CD4-positive, alpha-beta T cell treated with Interleukin-17A for 1 hour (primary cell): Measurements from ENCODE around the gene ZNF12.
"Not testable (repeated sequence)": the region's sequence is repeated elsewhere in the genome, so short reads cannot be mapped to it uniquely, and the experiment has no call there.

Source experiments
- DNase-seq: peaks from one replicate; pipeline ENCODE4 v3.0.0-alpha.2; 2020

The ZNF12 gene

GRCh38 chr7:6706666-6707407 lies at the start of gene ZNF12:
Gene ZNF12, minus strand, starts transcription at chr7:6706947. Its CDS starts 1,774 bp downstream, at chr7:6705173.
- peak; percentile 96 for DNase-seq

GRCh38 chr7:6753964-6754363 lies 47.2 kb upstream of the ZNF12 start, which contains the start of gene RSPH10B2:
Gene RSPH10B2, plus strand, starts transcription at chr7:6754103. Its CDS starts 3,575 bp downstream, at chr7:6757678.
- DNase-seq: not testable (repeated sequence)

DNA sequence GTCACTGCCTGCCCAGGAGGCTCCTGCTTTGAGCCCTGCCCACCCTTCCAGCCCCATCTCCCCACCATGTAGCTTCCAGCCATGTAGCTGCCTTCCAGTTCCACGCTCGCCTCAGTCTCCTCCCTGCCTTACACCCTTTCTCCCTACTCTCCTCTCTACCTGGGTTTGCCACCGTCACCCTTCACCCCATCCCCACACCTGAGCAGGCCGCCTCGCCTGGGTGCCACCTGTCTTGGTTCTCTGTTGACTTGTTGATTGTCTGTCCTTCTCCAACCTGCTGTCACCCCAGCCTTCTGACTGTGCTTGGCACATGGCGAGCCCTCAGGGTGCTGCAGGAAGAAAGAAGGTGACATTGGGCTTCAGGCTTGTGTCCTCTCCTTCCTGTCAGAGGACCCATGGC lies 43.4 kb upstream of the ZNF12 start:
- DNase-seq: not testable (repeated sequence)

DNA sequence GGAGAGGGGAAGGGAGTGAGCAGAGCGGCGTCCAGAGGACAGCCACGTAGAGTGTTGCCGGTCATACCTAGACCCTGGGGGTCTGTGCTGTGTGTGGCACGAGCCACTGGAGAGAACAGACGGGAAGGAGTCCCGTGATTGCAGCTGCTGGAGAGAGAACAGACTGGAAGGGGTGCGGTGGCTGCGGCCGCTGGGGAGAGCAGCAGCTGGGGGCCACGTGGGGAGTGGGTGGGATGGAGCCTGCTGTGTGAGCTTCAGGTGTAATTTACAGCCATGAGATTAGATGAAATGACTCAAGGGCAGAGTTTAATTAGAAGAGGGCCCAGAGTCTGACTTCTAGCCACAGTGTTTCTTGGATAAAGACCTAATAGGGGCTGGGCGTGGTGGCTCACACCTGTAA lies 42.6 kb upstream of the ZNF12 start:
- not testable (repeated sequence) for DNase-seq

GRCh38 chr7:6744410-6745100 lies 37.8 kb upstream of the ZNF12 start:
- not testable (repeated sequence) for DNase-seq

GRCh38 chr7:6738415-6738814 lies 31.7 kb upstream of the ZNF12 start:
- not testable (repeated sequence) for DNase-seq

GRCh38 chr7:6730343-6730633 lies 23.5 kb upstream of the ZNF12 start:
- no peak for DNase-seq

- DNase-seq: peak; percentile 87
Observed at GRCh38 chr7:6729492-6730342, 23.0 kb upstream of the ZNF12 start.

GRCh38 chr7:6728893-6729491 lies 22.2 kb upstream of the ZNF12 start:
- not testable (repeated sequence) for DNase-seq

- DNase-seq: no peak
Observed at GRCh38 chr7:6727663-6728062, 20.9 kb upstream of the ZNF12 start.

DNA sequence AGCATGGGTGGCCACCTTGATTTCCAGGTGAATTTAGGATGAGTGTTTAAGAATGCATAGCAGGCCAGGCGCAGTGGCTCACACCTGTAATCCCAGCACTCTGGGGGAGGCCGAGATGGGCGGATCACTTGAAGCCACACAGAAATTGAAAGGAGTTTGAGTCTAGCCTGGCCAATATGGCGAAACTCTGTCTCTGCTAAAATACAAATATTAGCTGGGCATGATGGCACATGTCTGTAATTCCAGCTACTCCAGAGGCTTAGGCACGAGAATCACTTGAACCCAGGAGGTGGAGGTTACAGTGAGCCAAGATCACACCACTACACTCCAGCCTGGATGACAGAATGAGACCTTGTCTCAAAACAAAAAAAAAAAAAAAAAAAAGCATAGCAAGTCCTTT lies 19.6 kb upstream of the ZNF12 start:
- not testable (repeated sequence) for DNase-seq

DNA sequence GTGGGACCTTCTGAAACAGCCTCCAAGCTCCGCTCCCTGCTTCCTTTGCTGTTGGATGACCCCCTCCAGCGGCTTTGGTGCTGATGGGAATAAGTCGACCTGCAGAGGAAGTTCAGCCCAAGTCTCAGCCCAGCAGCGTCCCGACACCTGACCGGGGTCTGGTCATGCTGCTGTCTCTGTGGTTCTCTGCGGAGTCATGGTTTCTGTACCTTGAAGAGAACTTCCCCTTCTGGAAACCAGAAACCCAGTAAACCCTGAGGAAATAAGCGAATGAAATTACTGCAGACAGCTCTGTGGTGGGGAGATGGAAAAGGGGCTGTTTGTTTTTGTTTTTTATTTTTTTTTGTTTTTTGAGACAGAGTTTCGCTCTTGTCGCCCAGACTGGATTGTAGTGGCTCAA lies 18.3 kb upstream of the ZNF12 start:
- DNase-seq: peak; percentile 6

DNA sequence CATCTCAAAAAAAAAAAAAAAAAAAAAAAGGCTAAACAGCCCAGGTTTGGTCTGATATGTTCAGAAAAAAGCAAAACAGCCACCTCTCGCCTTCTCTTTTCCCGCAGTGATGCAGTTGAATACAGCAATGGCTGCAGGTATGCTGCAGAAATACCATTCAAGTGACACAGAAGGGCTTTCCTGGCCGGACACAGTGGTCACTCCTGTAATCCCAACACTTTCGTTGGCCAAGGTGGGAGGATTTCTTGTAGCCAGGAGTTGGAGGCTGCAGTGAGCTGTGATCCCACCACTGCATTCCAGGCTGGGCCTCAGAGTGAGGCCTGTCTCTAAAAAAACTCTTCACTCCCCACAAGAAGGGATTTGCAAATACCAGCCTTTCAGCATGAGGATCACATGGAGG lies 17.6 kb upstream of the ZNF12 start:
- DNase-seq: not testable (repeated sequence)

GRCh38 chr7:6718124-6718523 lies 11.4 kb upstream of the ZNF12 start:
- no peak for DNase-seq

DNA sequence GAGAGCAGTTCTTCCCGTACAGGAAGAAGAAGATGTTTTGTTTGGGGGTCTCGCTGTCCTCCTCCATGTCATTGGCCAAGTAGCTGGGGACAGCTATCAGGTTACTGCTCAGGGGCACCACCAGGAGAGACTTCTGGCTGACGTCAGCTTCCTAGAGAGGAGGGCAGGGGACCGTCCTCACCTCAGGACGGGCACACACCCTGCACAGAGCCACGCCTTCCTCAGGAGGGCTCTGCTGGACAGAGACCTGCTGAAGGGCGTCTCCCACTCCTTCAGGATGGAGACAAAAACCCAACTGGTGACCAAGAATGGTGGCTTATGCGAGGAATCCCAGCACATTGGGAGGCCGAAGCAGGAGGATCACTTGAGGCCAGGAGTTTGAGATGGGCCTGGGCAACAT lies 9.2 kb upstream of the ZNF12 start:
- DNase-seq: not testable (repeated sequence)

GRCh38 chr7:6714360-6714759 lies 7.6 kb upstream of the ZNF12 start:
- DNase-seq: no peak

DNA sequence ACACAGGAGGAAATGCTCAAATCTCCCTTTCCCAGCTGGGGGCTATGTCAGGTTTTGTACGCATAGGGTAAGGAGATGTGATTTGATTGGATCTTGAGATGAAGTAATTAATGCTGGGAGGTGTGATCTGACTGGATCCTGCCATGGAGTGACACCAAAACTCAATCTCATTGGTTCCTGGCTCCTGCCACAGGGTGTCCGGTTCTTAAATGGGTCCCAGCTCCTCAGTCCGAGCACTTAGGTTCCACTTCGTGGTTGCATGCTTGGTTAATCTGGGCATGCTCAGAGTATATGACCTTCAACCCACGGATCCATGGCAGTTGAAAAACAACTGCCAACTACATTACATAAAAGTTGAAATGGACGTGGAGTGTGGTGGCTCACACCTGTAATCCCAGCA lies 3.1 kb upstream of the ZNF12 start:
- no peak for DNase-seq

GRCh38 chr7:6708304-6708703 lies 1.6 kb upstream of the ZNF12 start:
- DNase-seq: no peak

GRCh38 chr7:6705959-6706665 lies 635 bp downstream of the ZNF12 start:
- DNase-seq: peak; percentile 24

GRCh38 chr7:6701860-6702259 lies 4.9 kb downstream of the ZNF12 start:
- no peak for DNase-seq

DNA sequence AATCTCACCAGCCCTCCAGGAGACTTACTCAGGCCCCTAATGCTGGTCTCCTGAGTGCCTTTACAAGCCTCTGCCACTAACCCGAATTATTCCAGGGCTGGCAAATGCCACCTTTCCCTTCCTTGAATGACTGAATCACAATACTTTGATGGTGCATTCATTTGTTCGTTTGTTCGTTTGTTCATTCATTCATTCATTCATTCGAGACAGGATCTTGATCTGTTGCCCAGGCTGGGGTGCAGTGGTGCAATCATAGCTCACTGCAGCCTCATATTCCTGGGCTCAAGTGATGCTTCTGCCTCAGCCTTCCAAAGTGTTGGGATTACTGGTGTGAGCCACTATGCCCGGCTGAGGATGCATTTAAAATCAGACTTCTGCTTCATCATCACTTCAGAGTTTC lies 6.0 kb downstream of the ZNF12 start:
- no peak for DNase-seq

DNA sequence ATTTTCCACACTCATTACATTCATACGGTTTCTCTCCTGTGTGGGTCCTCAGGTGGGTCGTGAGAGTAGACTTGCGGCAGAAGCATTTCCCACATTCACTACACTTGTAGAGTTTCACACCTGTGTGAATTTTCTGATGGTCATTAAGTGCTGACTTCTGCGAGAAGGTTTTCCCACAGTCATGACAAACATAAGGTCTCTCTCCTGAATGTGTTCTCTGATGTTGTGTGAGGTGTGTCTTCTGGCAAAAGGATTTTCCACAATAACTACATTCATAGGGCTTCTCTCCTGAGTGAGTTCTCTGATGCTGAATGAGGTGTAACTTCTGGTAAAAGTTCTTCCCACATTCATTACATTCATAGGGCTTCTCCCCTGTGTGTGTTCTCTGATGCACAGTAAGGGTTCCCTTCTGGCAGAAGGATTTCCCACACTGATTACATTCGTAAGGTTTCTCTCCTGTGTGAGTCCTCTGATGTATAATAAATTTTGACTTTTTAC lies 15.1 kb downstream of the ZNF12 start:
- DNase-seq: no peak
